HG02870 (cell line): ENCODE results near the gene CLEC17A.
"Not testable (repeated sequence)": the region's sequence is repeated elsewhere in the genome, so short reads cannot be mapped to it uniquely, and the experiment has no call there.

Source experiments
- ATAC-seq: cut with Tn5 transposase; IDR thresholded peaks from one replicate; pipeline ENCODE4 v1.9.1; 2021; ENCODE audit warnings: mild to moderate bottlenecking, moderate library complexity; ENCODE audit not compliant: unreplicated experiment

CLEC17A gene

GRCh38 chr19:14582894-14583340, at the start of gene CLEC17A:
TSS of gene CLEC17A (plus strand) at chr19:14583084. CDS start at chr19:14583161, 77 bp downstream.
- ATAC-seq = no peak

- ATAC-seq = no peak
These were observed 49.4 kb upstream of the CLEC17A start for GRCh38 chr19:14533450-14533849.

- no peak for ATAC-seq
These were observed 45.8 kb upstream of the CLEC17A start for GRCh38 chr19:14536926-14537692.

GRCh38 chr19:14540741-14541525, 42.0 kb upstream of the CLEC17A start:
- no peak for ATAC-seq

GRCh38 chr19:14541979-14542378, 40.9 kb upstream of the CLEC17A start:
- not testable (repeated sequence) for ATAC-seq

GRCh38 chr19:14542711-14543328, 40.1 kb upstream of the CLEC17A start:
- ATAC-seq = no peak

GRCh38 chr19:14544047-14544446, 38.8 kb upstream of the CLEC17A start:
- no peak for ATAC-seq

- ATAC-seq = no peak
These were observed 37.7 kb upstream of the CLEC17A start for GRCh38 chr19:14544977-14545715.

- ATAC-seq = no peak
These were observed 37.2 kb upstream of the CLEC17A start for GRCh38 chr19:14545716-14546082.

- no peak for ATAC-seq
These were observed 32.6 kb upstream of the CLEC17A start for GRCh38 chr19:14550201-14550754.

- ATAC-seq = not testable (repeated sequence)
These were observed 31.5 kb upstream of the CLEC17A start for GRCh38 chr19:14551134-14552005.

GRCh38 chr19:14552006-14552360, 30.9 kb upstream of the CLEC17A start:
- not testable (repeated sequence) for ATAC-seq

GRCh38 chr19:14553042-14553938, 29.6 kb upstream of the CLEC17A start:
- no peak for ATAC-seq

GRCh38 chr19:14553939-14554243, 29.0 kb upstream of the CLEC17A start:
- no peak for ATAC-seq

GRCh38 chr19:14554382-14554812, 28.5 kb upstream of the CLEC17A start:
- no peak for ATAC-seq

GRCh38 chr19:14555918-14556661, 26.8 kb upstream of the CLEC17A start:
- ATAC-seq = no peak

- no peak for ATAC-seq
These were observed 26.2 kb upstream of the CLEC17A start for GRCh38 chr19:14556662-14557188.
